ENCODE results near the gene NPR1.
"Not testable (repeated sequence)": the region's sequence is repeated elsewhere in the genome, so short reads cannot be mapped to it uniquely, and the experiment has no call there.

NPR1 gene

DNA sequence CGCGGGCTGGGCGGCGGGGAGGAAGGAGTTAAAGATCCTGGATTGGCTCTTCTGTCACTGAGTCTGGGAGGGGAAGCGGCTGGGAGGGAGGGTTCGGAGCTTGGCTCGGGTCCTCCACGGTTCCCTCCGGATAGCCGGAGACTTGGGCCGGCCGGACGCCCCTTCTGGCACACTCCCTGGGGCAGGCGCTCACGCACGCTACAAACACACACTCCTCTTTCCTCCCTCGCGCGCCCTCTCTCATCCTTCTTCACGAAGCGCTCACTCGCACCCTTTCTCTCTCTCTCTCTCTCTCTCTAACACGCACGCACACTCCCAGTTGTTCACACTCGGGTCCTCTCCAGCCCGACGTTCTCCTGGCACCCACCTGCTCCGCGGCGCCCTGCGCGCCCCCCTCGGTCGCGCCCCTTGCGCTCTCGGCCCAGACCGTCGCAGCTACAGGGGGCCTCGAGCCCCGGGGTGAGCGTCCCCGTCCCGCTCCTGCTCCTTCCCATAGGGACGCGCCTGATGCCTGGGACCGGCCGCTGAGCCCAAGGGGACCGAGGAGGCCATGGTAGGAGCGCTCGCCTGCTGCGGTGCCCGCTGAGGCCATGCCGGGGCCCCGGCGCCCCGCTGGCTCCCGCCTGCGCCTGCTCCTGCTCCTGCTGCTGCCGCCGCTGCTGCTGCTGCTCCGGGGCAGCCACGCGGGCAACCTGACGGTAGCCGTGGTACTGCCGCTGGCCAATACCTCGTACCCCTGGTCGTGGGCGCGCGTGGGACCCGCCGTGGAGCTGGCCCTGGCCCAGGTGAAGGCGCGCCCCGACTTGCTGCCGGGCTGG lies at the start of gene NPR1:
Gene NPR1, plus strand, starts transcription at position 170 of the 818 bp plus-strand sequence. Its CDS starts 421 bp downstream, at position 591.
- peak; percentile 31 for DNase-seq

DNA sequence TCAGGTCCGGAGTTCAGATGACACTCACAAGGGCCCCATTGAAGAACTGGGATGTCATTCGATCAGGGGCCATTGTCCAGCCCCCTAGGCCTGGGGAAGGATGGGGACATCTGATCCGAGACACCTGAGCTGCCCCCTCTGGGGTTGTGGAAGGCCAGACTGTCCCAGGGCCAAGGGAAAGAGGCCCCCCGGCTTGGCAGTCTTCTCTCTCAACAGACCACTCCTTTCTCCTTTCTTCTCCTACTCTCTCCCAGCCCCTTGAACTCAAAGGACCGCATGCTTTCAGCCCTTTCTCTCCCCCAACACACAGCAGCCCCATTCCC lies 49.2 kb upstream of the NPR1 start:
- DNase-seq: no peak

DNA sequence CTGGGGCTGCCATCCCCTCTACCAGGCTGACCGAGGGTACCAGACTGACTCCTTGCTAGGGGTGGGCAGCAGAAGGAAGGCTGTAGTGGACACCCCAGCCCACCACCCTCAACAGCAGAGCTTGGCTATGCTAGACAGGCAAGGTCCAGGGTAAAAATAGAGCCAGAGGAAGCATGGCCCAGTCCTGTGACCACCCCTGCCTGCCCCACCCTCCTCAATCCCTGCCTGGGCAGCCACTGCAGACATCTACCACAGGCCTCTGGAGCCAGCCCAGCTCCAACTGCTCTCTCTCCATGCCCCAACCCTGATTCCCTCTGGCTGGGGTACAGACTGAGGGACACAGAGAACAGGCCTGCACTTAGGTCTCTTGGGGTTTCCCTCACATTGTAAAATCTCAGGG lies 48.5 kb upstream of the NPR1 start:
- no peak for DNase-seq

DNA sequence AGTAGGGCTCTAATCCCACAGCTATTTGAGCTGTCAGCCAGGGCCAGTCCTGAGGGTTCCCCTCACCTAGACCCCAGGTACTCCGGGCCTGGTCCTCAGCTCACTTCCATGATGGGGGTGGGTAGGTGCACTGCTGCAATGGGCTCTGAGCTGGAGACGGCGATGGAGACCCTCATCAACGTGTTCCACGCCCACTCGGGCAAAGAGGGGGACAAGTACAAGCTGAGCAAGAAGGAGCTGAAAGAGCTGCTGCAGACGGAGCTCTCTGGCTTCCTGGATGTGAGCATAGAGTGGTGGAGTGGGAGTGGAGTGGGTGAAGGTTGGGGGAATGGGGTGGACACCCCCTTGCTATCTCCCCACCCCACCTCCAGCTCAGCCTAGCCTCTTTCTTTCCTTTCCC lies 48.1 kb upstream of the NPR1 start:
- DNase-seq: no peak

DNA sequence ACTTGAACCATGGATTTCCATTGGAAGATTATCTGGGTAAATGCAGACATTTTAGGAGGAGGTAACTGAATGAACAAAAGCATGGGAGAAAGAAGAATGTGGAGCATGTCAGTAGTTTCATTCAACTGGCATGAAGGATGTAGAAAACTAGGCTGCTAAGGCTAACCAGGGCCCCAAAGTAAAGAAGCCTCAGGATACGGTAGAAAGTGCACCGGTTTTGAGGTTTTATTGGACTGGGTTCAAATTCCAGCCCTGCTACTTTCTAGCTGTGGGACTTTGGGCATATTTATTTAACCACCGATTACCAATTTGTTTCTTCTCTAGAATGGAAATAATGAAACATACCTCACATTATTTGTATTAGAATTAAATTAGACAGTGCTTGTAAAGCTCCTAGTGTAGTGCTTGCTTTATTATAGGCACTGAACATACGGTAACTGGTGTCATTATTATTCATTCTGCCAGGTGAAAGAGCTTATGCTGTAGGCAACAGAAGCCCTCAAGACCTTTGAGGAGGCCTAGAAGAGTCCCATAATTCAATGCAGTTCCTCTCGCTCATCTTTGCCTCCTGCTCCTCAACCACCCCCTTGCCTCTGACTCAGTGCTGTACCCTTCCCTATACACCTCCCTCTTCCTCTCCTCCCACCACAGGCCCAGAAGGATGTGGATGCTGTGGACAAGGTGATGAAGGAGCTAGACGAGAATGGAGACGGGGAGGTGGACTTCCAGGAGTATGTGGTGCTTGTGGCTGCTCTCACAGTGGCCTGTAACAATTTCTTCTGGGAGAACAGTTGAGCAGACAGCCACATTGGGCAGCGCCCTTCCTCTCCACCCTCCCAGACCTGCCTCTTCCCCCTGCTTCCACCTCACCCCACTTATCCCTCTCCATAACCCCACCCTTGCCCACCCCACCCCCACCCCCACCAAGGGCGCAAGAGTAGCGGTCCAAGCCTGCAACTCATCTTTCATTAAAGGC lies 47.2 kb upstream of the NPR1 start:
- no peak for DNase-seq

DNA sequence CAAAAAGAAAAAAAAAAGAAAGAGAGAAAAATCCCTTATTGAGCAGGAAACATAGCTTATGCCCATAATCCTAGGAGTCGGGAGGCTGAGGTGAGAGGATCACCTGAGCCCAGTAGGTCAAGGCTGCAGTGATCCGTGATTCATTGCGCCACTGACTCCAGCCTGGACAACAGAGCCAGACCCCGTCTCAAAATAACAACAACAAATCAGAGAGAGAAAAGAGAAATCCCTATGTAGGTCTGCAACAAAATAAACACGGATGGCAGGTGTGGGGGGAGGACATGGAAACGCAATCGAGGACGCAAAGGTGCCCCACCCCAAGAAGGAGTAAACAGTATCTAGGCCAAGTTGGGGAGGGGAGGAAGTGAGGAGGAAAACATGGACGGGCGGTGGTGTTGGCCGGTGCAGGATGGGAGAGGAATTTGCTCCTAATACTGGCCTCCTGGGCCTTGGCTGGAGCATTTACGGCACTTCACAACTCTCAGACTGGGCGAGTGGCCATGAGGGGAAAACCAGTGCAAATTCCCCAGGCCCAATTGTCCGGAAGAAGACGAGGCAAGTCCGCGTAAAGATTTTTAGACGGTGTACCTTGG lies 45.2 kb upstream of the NPR1 start:
- no peak for DNase-seq

DNA sequence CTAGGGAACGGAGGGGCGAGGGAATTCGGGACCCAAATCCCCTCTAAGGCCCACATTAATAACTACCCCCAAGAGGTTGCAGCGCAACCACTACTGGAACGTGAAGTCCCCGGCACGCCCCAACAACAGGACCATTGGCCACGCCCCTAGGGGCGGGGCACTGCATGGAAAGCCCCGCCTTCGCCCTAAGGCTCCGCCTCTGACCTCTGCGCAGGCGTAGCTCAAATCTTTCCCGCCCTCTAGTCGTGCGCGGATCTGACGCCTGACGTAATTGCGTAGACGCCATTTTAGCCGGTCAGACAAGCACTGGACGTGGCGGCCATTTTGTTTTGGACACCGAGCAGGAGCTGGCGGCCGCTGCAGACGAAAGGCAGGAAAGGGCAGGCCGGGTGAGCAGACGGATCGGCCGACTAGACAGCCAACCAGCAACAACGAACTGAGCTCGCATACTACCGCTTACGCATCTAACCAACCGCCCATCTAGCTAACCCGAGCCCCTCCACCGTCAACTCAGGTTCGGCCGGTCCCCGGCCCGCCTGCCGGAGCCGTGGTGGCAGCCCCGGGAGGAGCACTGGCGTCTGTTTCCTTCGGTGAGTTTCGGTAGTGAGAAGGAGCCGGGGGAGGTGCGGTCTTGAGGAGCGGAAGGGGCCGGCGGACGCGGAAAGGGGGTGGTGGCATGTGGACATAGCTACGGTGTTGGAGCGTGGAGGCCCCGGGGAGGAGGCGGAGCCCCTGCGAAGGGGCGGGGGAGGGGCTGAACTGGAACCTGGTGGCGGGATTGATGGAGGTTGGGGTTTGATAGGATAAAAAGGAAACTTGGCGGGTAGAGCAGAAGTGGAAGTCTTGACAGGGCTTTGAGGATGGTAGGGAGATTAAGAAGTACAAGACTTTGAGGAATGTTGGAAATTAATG lies 44.5 kb upstream of the NPR1 start, which contains the start of gene CHTOP:
Gene CHTOP, plus strand, starts transcription at position 313 of the 912 bp plus-strand sequence. CDS start 2,523 bp downstream, outside the sequence.
- peak; percentile 98 for DNase-seq

DNA sequence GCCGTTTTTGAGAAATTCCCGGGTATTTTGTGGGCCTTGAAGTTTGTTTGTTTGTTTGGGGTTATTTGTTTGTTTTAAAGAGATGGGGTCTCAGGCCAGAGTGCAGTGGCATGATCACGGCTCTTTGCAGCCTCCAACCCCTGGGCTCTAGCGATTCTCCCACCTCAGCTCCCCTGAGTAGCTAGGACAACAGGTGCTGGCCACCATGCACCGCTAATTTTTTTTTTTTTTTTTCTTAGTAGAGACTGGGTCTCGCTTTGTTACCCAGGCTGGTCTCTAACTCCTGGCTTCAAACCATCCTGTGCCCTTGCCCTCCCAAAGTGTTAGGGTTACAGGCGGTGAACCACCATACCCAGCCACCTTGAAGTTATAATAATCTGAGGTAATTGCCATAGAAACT lies 42.6 kb upstream of the NPR1 start:
- no peak for DNase-seq

DNA sequence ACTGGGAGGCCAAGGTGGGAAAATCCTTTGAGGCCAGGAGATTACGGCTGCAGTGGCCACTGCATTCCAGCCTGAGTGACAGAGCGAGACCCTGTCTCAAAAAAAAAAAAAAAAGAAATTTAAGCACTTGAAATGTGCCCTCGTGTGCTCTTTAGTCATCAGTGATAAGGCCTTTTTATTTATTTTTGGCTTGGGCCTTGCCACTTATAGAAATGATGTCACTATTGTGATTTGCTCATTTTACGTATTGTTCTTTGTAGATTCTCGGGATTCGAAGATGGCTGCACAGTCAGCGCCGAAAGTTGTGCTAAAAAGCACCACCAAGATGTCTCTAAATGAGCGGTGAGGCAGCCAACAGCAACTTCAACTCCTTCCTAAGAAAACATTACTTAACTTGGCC lies 42.2 kb upstream of the NPR1 start:
- DNase-seq: no peak

DNA sequence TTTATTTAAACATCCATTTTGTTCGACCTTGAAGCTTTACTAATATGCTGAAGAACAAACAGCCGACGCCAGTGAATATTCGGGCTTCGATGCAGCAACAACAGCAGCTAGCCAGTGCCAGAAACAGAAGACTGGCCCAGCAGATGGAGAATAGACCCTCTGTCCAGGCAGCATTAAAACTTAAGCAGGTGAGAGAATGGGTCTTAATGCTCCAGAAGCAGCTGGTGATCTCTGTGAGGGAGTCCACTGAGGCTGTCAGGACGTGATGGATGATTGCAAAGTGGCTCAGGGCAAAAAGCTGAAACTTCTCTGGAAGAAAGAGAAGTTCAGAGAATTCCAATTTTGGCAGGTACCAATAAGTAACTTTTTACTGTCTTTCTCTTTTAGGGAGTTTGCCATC lies 40.2 kb upstream of the NPR1 start:
- no peak for DNase-seq

DNA sequence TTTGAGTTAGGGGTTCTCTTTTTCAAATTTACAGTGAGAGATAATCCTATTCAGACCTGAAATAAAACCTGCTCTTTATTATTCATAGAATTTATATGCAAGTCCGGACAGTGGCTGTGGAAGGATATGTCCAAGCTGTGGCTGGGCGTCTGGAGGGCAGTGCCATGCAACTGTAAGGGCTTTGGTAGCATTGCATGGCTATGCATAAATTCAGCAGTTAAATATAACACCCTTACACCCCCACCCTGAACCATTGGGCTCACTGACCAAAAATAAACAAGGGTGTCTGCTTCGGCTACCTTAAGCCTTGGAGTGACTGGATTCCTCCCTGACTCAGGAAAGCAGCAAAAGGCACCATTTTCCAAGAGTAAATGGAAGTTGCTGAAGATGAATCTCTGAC lies 39.2 kb upstream of the NPR1 start:
- no peak for DNase-seq

DNA sequence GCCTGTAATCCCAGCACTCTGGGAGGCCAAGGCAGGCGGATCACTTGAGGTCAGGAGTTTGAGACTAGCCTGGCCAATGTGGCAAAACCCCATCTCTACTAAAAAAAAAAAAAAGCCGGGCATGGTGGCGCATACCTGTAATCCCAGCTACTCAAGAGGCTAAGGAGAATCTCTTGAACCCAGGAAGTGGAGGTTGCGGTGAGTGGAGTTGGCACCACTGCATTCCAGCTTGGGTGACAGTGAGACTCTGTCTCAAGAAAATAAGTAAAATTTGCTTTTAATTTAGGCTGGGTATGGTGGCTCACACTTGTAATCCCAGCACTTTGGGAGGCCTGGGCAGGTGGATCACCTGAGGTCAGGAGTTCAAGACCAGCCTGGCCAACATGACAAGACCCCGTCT lies 38.3 kb upstream of the NPR1 start:
- not testable (repeated sequence) for DNase-seq

DNA sequence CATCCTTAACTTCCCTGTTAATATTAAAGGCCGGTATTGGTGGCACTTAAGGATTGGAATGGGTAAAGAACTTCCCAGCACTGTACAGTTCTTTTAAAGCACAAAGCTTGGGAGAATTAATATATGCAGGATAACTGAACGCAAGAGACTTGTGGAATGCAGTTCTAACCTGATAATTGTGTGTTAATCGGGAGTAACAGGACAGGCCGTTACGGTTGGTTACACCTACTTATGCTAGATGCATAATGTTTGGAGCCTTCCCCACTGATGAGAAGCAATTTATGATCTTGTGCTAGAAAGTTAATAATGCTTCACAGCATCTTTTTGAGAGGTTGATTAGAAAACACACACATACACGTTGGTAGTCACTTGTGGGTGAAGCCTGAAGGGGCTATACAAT lies 37.6 kb upstream of the NPR1 start:
- no peak for DNase-seq

DNA sequence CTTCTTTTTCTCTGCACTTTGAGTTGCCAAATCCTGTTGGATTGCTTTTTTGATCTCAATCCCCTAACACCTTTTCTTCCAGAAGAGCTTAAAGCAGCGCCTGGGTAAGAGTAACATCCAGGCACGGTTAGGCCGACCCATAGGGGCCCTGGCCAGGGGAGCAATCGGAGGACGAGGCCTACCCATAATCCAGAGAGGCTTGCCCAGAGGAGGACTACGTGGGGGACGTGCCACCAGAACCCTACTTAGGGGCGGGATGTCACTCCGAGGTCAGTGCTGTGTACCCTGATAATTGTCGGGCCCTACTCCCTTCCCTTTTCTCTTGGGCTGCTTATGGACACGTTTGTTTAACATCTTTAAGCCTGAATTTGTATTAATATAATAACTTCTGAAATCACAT lies 36.3 kb upstream of the NPR1 start:
- DNase-seq: no peak

DNA sequence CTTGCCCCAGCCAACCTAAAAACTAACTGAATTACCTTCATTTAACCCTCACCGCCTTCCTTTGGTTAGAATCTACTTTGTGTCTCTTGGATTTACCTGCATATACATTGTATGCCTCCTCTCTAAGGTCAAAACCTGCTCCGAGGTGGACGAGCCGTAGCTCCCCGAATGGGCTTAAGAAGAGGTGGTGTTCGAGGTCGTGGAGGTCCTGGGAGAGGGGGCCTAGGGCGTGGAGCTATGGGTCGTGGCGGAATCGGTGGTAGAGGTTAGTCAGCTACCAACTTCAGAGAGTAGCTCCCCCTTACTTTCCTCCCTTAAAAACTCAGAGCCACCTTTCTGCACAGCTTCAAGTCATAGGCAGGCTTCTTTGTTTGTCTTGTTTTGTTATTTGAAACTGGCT lies 35.4 kb upstream of the NPR1 start:
- DNase-seq: no peak

DNA sequence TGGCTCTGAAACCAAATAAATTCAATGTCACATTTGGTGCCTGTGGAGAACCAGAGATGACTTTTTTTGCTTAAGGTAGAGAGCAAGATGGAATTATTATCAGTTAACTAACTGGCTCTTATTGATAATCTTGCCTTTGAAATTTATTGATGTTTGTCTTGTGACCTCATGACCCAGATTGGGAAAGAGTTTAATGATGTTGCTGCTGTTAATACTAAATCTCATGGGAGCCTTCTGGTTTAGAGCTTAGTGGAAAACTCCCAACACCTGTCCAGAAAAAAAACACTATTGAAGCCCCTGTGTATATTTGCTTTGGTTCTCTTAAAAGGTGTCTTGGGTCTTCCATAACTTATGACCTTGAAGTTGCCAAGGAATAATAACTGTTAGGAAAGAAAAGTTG lies 34.7 kb upstream of the NPR1 start:
- no peak for DNase-seq

DNA sequence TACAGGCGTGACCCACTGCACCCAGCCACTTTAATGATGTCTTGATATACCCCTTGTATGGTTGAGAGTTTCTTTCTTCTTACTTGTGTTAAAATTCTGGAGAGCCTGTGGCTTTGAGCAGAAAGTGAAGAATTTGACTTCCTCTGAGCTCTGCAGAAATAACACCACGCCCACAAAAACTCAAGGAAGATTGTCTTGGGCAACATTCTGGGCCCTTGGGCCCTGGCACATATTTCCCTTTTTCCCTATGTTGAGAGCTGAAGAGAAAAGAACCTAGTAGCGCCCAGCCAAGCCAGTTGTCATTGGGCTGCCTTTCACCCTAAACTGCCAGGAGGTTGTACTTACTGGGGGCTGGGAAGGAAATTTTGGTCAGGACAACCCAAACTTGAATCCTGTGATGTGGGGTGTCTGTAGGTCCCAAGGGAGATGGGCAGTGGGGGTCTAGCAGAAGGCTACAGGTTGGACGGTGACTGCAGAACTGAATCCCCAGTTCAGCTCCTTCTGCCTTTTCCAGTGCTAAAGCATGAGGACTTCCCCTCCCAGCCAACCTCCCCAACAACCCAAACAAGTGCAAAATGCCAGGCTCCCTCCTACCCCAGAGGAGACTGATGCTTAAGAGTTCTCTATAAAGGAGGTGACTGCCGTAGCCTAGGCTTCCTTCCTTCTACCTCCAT lies 31.7 kb upstream of the NPR1 start:
- no peak for DNase-seq

DNA sequence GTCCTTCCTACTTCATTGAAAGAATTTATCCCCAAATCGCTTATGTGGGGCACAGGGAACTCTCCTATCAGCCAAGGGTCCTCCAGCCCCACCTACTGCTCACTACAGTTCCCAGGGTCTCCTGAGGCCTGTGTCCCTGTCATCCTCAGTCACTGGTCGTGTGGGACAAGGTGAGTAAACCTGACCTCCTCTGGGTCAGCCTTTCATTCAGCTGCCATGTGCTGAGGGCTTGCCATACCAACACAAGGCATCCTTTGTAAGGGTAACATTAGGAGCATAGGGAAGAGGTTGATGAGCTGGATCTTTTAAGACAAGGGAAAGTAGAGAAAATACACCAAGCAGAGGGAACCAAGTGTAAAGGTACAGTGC lies 31.2 kb upstream of the NPR1 start:
- DNase-seq: no peak

DNA sequence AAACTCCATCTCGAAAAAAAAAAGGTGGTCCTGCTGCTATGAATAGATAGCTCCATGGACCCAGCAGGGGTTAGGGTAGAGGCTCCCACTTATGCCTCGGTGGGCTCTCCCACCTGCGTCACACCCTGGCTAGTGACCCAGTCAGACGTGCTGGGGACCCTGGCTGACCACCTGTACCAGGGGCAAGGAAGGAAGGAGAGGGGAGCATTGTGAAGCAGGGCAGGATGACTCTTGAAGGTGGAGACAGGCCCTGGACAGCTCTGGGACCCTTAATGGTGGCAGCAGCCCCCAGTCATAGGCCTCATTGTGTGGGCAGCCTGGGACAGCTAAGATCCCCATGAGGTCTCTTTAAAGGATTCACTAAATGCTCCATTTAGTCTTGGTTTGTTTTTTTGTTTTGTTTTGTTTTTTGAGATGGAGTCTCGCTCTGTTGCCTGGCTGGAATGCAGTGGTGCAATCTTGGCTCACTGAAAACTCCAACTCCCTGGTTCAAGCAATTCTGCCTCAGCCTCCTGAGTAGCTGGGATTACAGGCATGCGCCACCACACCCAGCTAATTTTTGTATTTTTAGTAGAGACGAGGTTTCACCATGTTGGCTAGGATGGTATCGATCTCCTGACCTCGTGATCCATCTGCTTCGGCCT lies 30.4 kb upstream of the NPR1 start:
- DNase-seq: no peak

DNA sequence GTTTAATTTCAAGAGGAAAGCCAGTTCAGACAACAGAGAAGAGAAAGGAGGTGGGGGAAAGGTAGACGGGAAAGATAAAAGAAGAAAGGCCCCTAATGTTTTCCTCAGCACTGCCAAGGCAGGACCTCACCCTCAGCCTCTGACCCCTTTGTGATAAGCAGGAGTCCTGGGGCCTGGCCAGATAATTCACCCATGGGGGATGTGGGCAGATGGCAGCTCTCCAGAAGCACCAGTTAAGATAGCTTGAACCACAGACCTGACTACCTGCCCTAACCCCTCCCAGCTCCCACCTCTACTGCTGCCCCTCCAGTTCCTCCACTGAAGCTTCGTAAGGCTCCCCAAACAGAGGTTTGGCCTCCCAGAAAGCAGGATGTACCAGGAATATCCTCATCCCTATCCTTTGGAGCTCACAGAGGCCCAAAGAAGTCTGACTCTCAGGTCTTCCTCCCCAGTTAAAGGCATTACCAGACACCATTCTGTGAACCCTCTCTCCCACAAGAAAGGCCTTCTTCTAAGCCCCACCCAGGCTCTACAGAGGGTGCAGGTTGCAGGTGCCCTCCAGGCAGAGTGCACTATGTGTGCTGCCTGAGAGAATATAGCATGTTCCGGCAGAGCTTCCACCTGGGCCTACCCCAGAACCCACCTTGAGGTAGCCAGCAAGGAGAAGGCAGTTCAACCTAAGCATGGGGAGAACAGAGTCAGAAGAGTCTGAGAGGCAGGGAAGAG lies 29.2 kb upstream of the NPR1 start:
- no peak for DNase-seq

DNA sequence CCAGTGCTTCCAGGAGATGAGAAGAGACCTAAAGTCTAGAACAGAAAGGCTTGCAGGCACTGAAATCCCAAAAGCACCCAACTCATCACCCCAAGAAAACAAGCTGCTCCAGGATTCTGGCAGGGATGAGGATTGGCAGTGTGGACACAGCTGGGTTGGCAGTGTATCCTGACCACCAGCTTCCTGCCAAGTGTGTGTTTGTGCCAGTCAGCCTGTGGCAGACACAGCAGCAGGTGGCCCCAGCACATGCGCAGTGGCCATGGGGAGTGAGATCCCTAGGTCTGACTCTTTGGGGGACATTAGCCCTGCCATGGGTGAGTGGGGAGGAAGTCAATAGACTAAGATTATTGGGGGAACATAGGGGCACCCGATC lies 28.6 kb upstream of the NPR1 start:
- peak; percentile 10 for DNase-seq

Data from NCI-H1105 (cell line).